GM21367 (cell line): ENCODE results near the gene ZBTB24.
A peak's percentile ranks its signal among the peaks of the same experiment; 100 is the strongest.

Experiments
- ATAC-seq: cut with Tn5 transposase; IDR thresholded peaks from one replicate; pipeline ENCODE4 v1.9.1; 2021; ENCODE audit not compliant: unreplicated experiment

Gene ZBTB24

DNA sequence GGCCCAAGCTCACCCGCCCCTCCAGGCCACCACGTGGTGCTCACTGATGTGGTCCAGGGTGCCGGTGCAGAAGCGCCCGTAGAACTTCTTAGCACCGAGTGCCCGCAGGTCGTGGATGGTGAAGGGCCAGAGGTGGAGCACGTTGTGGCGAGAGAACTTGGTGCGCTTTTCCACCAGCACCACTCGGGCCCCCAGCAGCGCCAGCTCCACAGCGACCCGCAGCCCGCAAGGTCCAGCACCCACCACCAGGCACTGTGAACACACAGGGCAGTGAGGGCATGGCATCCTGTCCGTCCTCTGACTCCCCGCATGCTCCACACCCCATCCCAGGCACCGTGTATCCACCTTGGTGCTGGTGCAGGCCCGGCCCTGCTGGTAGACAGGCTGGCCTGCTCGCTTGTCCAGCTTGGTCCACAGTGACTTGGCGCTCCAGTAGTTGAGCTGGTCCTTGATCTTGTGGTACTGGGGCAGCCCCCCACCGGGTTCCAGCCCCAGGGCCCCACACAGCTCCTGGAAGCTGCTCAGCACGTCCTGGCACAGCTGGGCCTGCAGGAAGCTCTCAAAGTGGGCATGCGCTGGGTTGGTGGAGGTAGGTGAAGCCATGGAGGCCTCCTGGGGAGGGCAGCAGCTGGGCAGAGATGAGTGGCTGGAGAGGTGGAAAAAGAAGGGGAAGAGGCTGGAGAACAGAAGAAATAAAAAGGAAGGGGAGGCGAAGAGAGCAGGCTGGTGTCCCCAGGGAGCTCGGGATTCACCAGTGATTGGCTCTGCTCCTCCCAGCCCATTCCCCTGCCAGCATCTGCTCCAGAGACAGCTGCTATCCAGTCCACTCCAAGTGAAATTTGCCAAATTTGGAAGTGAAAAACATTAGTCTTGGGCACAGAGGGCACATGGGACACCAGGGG, 29.2 kb downstream of the ZBTB24 start:
- no peak for ATAC-seq

DNA sequence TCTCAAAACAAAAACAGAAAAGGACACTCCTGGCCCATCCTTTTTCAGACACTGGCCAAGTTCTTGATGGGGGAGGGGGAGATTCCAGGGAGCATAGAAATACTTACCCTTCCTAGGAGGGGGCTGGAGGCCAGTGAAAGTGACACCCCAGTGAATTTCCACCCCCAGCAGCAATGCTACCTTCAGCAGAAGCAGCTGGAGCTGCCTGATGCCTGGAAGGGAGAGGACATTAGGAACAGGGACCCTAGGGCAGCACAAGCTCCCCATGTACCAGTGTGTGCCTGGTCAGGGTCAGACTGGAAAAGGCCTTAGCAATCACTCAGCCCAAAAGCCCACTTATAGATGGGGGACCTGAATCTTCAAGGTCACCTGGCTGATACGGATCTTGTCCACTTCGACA, 29.9 kb downstream of the ZBTB24 start:
- no peak for ATAC-seq

DNA sequence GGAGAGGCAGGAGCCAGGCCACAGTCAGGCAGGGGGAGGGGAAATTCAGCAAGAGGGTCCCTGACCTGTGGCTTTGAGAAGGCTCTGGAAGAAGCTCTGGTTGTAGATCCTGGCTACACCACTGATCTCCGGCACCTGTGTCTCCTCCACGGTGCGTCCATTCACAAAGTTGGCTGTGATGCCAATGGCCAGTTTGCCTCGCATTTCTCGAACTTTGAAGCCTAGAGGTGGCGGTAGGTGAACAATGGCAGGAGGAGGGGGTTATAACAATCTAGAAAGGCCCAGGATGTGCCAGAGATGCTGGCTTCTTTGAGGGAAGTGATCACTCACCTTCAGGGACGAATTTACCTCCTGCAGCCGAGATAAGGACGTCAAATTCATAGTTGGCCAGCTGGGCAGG, 30.8 kb downstream of the ZBTB24 start:
- no peak for ATAC-seq

GRCh38 chr6:109451376-109451775, 31.6 kb downstream of the ZBTB24 start:
- ATAC-seq = no peak

- no peak for ATAC-seq
Measured at GRCh38 chr6:109450801-109451200, 32.2 kb downstream of the ZBTB24 start.

- ATAC-seq = no peak
Measured at GRCh38 chr6:109449795-109450673, 33.0 kb downstream of the ZBTB24 start.

DNA sequence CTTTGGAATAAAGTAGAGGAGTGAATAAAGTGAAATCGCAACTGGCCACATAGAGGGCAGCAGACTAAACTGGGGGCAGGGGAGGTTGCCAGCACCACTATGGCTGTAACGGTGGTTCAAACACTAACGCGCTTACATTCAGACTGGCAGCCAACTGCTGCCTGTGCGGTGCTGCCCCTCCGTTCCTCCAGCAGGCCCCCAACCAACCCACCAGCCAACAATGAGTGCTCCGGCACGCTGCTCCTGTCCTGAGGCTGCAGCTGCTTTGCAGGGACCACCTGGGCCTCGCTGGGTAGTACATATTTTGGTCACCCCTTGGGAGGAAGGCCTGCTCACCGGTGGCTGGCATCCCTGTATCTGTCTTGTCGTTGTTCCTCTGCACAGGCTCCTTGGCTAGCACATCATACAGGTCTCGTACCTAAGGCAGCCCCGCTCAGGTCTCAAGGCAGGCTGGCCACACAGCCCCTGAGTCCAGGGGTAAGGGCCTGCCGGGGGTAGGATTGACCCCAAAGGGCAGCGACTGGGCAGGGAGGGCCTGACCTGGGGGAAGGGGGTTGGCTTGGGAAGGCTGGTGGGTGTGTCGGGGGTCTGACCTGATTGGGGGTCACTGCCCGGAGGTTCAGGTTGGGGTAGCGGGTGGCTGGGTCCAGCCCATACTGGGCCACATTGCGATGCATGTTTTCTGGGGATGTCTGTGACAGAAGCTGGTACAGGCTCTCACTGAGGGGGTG, 33.8 kb downstream of the ZBTB24 start:
- no peak for ATAC-seq

GRCh38 chr6:109448615-109449014, 34.4 kb downstream of the ZBTB24 start:
- no peak for ATAC-seq

DNA sequence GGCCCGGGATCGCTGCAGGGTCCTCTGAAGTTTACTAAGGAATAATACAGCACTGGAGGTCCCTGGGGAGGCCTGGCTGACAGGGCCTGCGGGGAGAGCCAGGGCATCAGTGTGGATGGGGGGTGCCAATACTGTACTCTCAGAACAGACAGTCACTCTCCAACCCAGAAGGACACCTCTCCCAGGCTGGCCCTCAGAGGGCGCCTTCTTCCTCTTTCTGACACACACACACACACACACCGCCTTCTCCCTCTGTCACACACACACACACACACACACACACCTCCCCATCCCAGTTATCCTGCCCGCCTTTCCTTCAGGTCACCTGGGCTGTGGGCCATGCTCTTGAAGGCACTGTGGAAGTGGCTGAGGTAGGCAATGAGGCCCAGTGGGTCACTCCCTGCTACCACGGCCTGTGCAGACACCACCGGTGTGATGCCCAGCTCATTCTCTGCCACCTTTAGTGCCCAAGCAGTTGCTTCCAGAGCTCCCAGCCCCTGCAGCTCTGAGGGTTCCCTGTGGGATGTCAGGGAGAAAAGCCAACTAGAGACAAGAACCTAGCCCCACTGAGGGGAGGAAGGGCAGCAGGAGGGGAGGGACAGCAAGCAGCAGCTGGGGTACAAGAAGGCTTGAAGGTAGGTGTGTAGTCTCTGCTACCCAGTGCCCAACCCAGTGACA, 35.0 kb downstream of the ZBTB24 start:
- ATAC-seq = no peak

- no peak for ATAC-seq
Measured at GRCh38 chr6:109447087-109447486, 35.9 kb downstream of the ZBTB24 start.

GRCh38 chr6:109446541-109446940, 36.5 kb downstream of the ZBTB24 start:
- ATAC-seq = no peak

- no peak for ATAC-seq
Measured at GRCh38 chr6:109446072-109446471, 36.9 kb downstream of the ZBTB24 start.

DNA sequence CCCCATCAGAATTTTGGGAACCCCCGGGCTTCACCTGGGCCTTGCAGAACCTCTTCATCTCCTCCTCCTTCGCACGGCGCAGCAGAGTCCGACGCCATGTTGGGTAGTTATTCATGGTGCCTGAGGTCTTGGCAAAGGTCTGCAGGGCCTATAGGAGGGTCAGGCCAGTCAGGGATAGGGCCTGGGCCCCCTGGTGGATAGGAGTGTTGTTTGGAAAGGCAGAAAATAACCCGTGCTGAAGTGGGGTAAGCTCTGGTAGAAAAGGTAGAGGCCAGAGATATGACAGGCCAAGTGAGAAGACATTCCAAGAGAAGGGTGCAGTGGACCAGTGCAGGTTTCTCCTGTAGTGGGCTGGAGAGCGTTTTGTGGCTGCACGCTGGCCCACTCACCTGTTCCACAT, 37.6 kb downstream of the ZBTB24 start:
- ATAC-seq = no peak

- no peak for ATAC-seq
Measured at GRCh38 chr6:109443425-109443950, 39.5 kb downstream of the ZBTB24 start.

DNA sequence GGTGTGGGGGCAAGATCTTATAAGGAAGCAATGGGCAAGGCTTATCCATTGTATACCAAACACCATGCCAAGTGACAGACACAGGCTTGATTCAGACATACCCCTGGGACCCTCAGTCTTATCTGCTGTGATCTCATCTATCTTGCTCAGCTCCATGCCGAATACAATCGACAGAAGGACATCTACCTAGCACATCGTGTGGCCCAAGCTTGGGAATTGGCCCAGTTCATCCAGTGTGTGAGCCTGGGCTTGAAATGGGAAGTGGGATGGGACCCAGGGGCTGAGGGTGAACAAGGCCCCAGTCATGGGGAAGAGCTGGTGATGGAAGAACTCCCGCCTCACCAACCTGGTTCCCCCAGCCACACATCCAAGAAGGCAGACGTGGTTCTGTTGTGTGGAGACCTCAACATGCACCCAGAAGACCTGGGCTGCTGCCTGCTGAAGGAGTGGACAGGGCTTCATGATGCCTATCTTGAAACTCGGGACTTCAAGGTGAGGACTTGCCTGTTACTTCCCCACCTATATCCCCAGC, 40.6 kb downstream of the ZBTB24 start:
- no peak for ATAC-seq

DNA sequence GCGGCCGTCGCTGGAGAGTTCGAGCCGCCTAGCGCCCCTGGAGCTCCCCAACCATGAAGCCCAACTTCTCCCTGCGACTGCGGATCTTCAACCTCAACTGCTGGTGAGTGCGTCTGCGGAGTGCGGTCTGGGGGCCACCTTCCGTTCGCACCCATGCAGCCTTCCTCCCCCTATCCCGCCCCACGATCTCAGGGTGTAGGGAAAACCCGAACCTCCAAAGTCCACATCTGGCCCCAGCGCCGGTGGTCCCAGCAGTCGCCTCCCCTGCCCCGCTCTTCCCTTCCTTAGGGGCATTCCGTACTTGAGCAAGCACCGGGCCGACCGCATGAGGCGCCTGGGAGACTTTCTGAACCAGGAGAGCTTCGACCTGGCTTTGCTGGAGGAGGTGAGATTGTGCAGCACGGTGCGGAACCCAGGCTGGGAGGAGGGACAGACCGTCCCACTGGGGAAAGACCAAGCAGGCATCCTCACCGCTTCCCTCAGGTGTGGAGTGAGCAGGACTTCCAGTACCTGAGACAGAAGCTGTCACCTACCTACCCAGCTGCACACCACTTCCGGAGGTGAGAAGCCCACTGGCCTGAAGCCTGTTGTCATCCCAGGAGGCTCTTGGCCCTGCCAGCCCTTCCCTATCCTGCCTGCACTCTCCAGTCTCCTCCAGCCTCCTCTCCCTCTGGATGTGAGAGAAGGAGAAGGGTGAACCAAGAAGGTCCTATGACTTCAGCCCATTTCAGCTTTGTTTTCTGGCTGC, 41.8 kb downstream of the ZBTB24 start:
- peak; percentile 13 for ATAC-seq

GRCh38 chr6:109440331-109441068, 42.5 kb downstream of the ZBTB24 start, which contains the start of the genes PPIL6 and SMPD2:
TSS of gene PPIL6 (minus strand) at chr6:109440628. CDS start at chr6:109440590, 38 bp downstream.
TSS of gene SMPD2 (plus strand) at chr6:109440724. CDS start at chr6:109441122, 398 bp downstream.
- ATAC-seq = peak; percentile 85

GRCh38 chr6:109436041-109436440, 47.0 kb downstream of the ZBTB24 start:
- no peak for ATAC-seq

- ATAC-seq = no peak
Measured at GRCh38 chr6:109434456-109434855, 48.6 kb downstream of the ZBTB24 start.
